NOMO-1 (cell line): ENCODE measurements around the gene HYLS1.

Experiments
- DNase-seq, 2 experiments: peaks; one replicate each; lab custom pipeline; 2025; ENCODE audit not compliant: unreplicated experiment in 2 of 2; lab: John Stamatoyannopoulos, UW

Gene HYLS1

GRCh38 chr11:125932301-125932700 is 44.8 kb downstream of the HYLS1 start:
- no peak for DNase-seq

GRCh38 chr11:125933030-125933813 is 45.8 kb downstream of the HYLS1 start:
- DNase-seq, result no peak

- no peak for DNase-seq
Observed at GRCh38 chr11:125934473-125934872, 47.0 kb downstream of the HYLS1 start.

GRCh38 chr11:125935056-125935455 is 47.6 kb downstream of the HYLS1 start:
- no peak for DNase-seq

GRCh38 chr11:125935618-125936199 is 48.2 kb downstream of the HYLS1 start:
- DNase-seq, result no peak

GRCh38 chr11:125938418-125938817 is 51.0 kb downstream of the HYLS1 start:
- DNase-seq, result no peak

- DNase-seq, result no peak
Observed at GRCh38 chr11:125939081-125939521, 51.6 kb downstream of the HYLS1 start.

- no peak for DNase-seq
Observed at GRCh38 chr11:125940145-125940544, 52.7 kb downstream of the HYLS1 start.

GRCh38 chr11:125941267-125941618 is 53.8 kb downstream of the HYLS1 start:
- DNase-seq, result no peak

- peak in 1 of 2 experiments; percentile 9 for DNase-seq
Observed at GRCh38 chr11:125941619-125942611, 54.4 kb downstream of the HYLS1 start.

- DNase-seq, result no peak
Observed at GRCh38 chr11:125942771-125943428, 55.4 kb downstream of the HYLS1 start.

- DNase-seq, result no peak
Observed at GRCh38 chr11:125943661-125944349, 56.3 kb downstream of the HYLS1 start.

GRCh38 chr11:125944350-125945010 is 57.0 kb downstream of the HYLS1 start:
- no peak for DNase-seq

- no peak for DNase-seq
Observed at GRCh38 chr11:125945011-125945796, 57.7 kb downstream of the HYLS1 start.

- DNase-seq, result no peak
Observed at GRCh38 chr11:125945797-125946520, 58.5 kb downstream of the HYLS1 start, which contains the start of gene VSIG10L2. Gene VSIG10L2 (plus strand): TSS chr11:125946044. CDS start chr11:125946056, 12 bp downstream.

GRCh38 chr11:125946712-125947418 is 59.4 kb downstream of the HYLS1 start:
- DNase-seq, result no peak
